Measurements from ENCODE around the gene ARHGAP29. TPM values are rescaled to one million over a fixed set of nuclear protein-coding genes. Genes with fewer than 3 reads are reported as not detected.

ARHGAP29 gene
- polyA plus RNA-seq, 3 donors, result 0.69 to 0.98 (median 0.81) TPM

DNA sequence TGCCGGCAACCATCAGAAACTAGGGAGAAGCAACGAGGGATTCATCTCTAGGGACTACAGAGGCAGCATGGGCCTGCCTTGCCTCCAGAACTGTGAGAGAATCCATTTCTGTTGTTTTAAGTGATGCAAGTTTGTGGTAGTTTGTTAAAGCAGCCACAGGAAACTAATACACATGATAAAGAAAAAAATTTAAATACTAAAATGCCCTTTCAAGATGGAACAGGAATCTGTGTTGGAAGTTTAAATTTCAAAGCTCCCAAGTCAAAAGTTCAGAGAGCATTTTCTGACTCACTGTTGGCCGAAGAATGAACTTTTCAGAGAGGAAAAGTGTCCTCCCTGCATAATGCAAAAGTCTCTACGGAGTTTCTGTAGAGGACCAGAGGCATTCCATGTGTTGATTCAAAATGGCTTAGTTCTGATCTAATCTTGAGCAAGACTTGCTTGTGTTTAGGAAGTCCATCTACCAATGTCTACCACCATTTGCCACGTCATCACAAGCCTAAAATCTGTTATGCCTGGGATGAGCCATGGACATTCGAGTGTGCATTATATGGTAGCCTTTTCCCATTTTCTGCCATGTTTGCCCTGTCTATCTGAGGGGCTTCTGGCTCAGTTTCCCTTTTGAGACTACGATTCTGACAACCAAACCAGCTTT, 22.4 kb upstream of the ARHGAP29 start:
- peaks cover 11 to 13% of the 10 kb centered on the region in 2 donors for H3K27me3 ChIP-seq (ENCODE audit: control insufficient read depth in 2 of 2, insufficient read depth in 2 of 2, low read length in 2 of 2)
- no peak overlapping the region for H3K4me3 ChIP-seq (replicated peaks in 1 of 3; ENCODE audit: low read depth in 2 of 3, low read length in 3 of 3)
- Mint-ChIP-seq H3K27ac (no peak overlapping the region), H3K4me1 (no peaks in the 10 kb centered on the region), H3K9me3 (peaks cover 0 to 3% (median 0%) of the 10 kb centered on the region in 7 donors), H3K4me3 (no peak overlapping the region), H3K36me3 (no peaks in the 10 kb centered on the region), H3K27me3 (ENCODE audit: low read depth in 3 of 3) (peaks cover 8 to 22% (median 16%) of the 10 kb centered on the region in 3 donors)
- no peak for DNase-seq
- H3K9ac ChIP-seq (ENCODE audit: insufficient read depth, low read length, poor library complexity, severe bottlenecking), result no peak overlapping the region
- no peaks in the 10 kb centered on the region for H3K79me2 ChIP-seq (ENCODE audit: insufficient read depth, low read length)
- intact Hi-C loops (cut with micrococcal nuclease), result no loop called here
- no peaks in the 10 kb centered on the region for H3K9me3 ChIP-seq (replicated peaks in 1 of 2; ENCODE audit: control insufficient read depth in 1 of 2, insufficient read depth in 1 of 2, low read length in 2 of 2)
- H3K4me1 ChIP-seq (ENCODE audit: control insufficient read depth in 1 of 2, insufficient read depth in 2 of 2, low read length in 2 of 2), result no peaks in the 10 kb centered on the region
- H4K20me1 ChIP-seq (ENCODE audit: insufficient read depth, low read length), result no peaks in the 10 kb centered on the region
- H3K27ac ChIP-seq (ENCODE audit: low read depth in 1 of 2, low read length in 2 of 2), result no peak overlapping the region
- no peak overlapping the region for H3K4me2 ChIP-seq (replicated peaks; ENCODE audit: extremely low read depth, low read length, poor library complexity, severe bottlenecking)
- WGBS (ENCODE audit: insufficient coverage), result 98% methylated on average over 4 of the region's 7 CpGs
- H2AFZ ChIP-seq (ENCODE audit: insufficient read depth, low read depth, low read length, poor library complexity, severe bottlenecking), result no peak overlapping the region
- TF ChIP-seq CTCF (IDR thresholded peaks at IDR 0.05), result no peak
- H3K36me3 ChIP-seq (replicated peaks in 1 of 2; ENCODE audit: control insufficient read depth in 1 of 2, insufficient read depth in 2 of 2, low read length in 2 of 2), result no peaks in the 10 kb centered on the region

- intact Hi-C loops (cut with micrococcal nuclease), result no loop called here
- Histone ChIP-seq H3K27me3 (ENCODE audit: control insufficient read depth in 2 of 2, insufficient read depth in 2 of 2, low read length in 2 of 2) (peaks cover 11 to 18% of the 10 kb centered on the region in 2 donors), H3K9me3 (replicated peaks in 1 of 2; ENCODE audit: control insufficient read depth in 1 of 2, insufficient read depth in 1 of 2, low read length in 2 of 2) (no peaks in the 10 kb centered on the region), H2AFZ (ENCODE audit: insufficient read depth, low read depth, low read length, poor library complexity, severe bottlenecking) (no peak overlapping the region), H3K4me1 (ENCODE audit: control insufficient read depth in 1 of 2, insufficient read depth in 2 of 2, low read length in 2 of 2) (peaks cover 0 to 4% of the 10 kb centered on the region in 2 donors), H3K4me2 (replicated peaks; ENCODE audit: extremely low read depth, low read length, poor library complexity, severe bottlenecking) (no peak overlapping the region), H3K79me2 (ENCODE audit: insufficient read depth, low read length) (no peaks in the 10 kb centered on the region), H3K4me3 (replicated peaks in 1 of 3; ENCODE audit: low read depth in 2 of 3, low read length in 3 of 3) (no peak overlapping the region), H3K36me3 (replicated peaks in 1 of 2; ENCODE audit: control insufficient read depth in 1 of 2, insufficient read depth in 2 of 2, low read length in 2 of 2) (no peaks in the 10 kb centered on the region), H3K27ac (ENCODE audit: low read depth in 1 of 2, low read length in 2 of 2) (no peak overlapping the region), H4K20me1 (ENCODE audit: insufficient read depth, low read length) (no peaks in the 10 kb centered on the region), H3K9ac (ENCODE audit: insufficient read depth, low read length, poor library complexity, severe bottlenecking) (no peak overlapping the region)
- Mint-ChIP-seq H3K27me3 (ENCODE audit: low read depth in 3 of 3) (peaks cover 12 to 20% (median 18%) of the 10 kb centered on the region in 3 donors), H3K4me1 (peaks cover 7% of the 10 kb centered on the region), H3K4me3 (no peak overlapping the region), H3K36me3 (no peaks in the 10 kb centered on the region), H3K27ac (no peak overlapping the region), H3K9me3 (peaks cover 0 to 2% (median 0%) of the 10 kb centered on the region in 7 donors)
- no peak for DNase-seq
- TF ChIP-seq CTCF (IDR thresholded peaks at IDR 0.05), result no peak
Measured at GRCh38 chr1:94258873-94259331, 21.5 kb upstream of the ARHGAP29 start.

All from CD14-positive monocyte (primary cell).